ENCODE measurements around the gene PPP1R3F.

PPP1R3F gene

GRCh38 chrX:49270249-49270921 lies 792 bp downstream of the PPP1R3F start:
- H3K4me3 ChIP-seq (ENCODE audit: low read depth, low read length): peak overlapping the region; percentile 65
- DNase-seq (ENCODE audit: low read depth): no peak
- TF ChIP-seq CTCF (IDR thresholded peaks at IDR 0.05; ENCODE audit: control insufficient read depth, extremely low read depth, insufficient read depth): no peak

- peak overlapping the region; percentile 65; the same call in 1 of the 2 replicates for H3K4me3 ChIP-seq (ENCODE audit: low read depth, low read length)
- TF ChIP-seq CTCF (IDR thresholded peaks at IDR 0.05; ENCODE audit: control insufficient read depth, extremely low read depth, insufficient read depth): no peak
- no peak for DNase-seq (ENCODE audit: low read depth)
These were observed 1.7 kb downstream of the PPP1R3F start for GRCh38 chrX:49271341-49271740.

GRCh38 chrX:49272421-49272820 lies 2.8 kb downstream of the PPP1R3F start:
- no peak for DNase-seq (ENCODE audit: low read depth)
- no peak for TF ChIP-seq CTCF (IDR thresholded peaks at IDR 0.05; ENCODE audit: control insufficient read depth, extremely low read depth, insufficient read depth)
- H3K4me3 ChIP-seq (ENCODE audit: low read depth, low read length): no peak overlapping the region

- TF ChIP-seq CTCF (IDR thresholded peaks at IDR 0.05; ENCODE audit: control insufficient read depth, extremely low read depth, insufficient read depth): no peak
- H3K4me3 ChIP-seq (ENCODE audit: low read depth, low read length): no peak overlapping the region
- no peak for DNase-seq (ENCODE audit: low read depth)
These were observed 3.7 kb downstream of the PPP1R3F start for GRCh38 chrX:49273181-49273727.

- no peak overlapping the region for H3K4me3 ChIP-seq (ENCODE audit: low read depth, low read length)
- no peak for DNase-seq (ENCODE audit: low read depth)
- TF ChIP-seq CTCF (IDR thresholded peaks at IDR 0.05; ENCODE audit: control insufficient read depth, extremely low read depth, insufficient read depth): no peak
These were observed 6.6 kb downstream of the PPP1R3F start for GRCh38 chrX:49276207-49276606.

- no peak overlapping the region for H3K4me3 ChIP-seq (ENCODE audit: low read depth, low read length)
- DNase-seq (ENCODE audit: low read depth): no peak
- TF ChIP-seq CTCF (IDR thresholded peaks at IDR 0.05; ENCODE audit: control insufficient read depth, extremely low read depth, insufficient read depth): no peak
These were observed 7.3 kb downstream of the PPP1R3F start for GRCh38 chrX:49276671-49277534.

All from LNCaP clone FGC (cell line).